ENCODE measurements around the gene ASTN1.

The ASTN1 gene

GRCh38 chr1:177209357-177209756 lies 44.8 kb upstream of the ASTN1 start:
- no peak for TF ChIP-seq EZH2phosphoT487 (IDR thresholded peaks at IDR 0.05; ENCODE audit: borderline replicate concordance)
- no peak for TF ChIP-seq CTCF (conservative IDR thresholded peaks at IDR 0.05; ENCODE audit: low read length)
- Histone ChIP-seq H3K9me3 (ENCODE audit: insufficient read depth, low read depth, low read length) (no peaks in the 10 kb centered on the region), H3F3A (ENCODE audit: low read depth) (peaks cover 7% of the 10 kb centered on the region), H3K4me2 (ENCODE audit: low read depth, low read length, poor library complexity, severe bottlenecking) (no peak overlapping the region), H3K9ac (ENCODE audit: low read depth, low read length, poor library complexity, severe bottlenecking) (no peak overlapping the region), H4K20me1 (ENCODE audit: insufficient read depth, low read length, poor library complexity, severe bottlenecking) (no peaks in the 10 kb centered on the region), H3K4me1 (ENCODE audit: insufficient read depth, low read length, poor library complexity, severe bottlenecking) (peaks cover 38% of the 10 kb centered on the region), H3K79me2 (ENCODE audit: insufficient read depth, low read length) (no peaks in the 10 kb centered on the region), H2AFZ (ENCODE audit: low read length) (no peak overlapping the region), H3K9me2 (replicated peaks; ENCODE audit: low read depth, low read length) (no peaks in the 10 kb centered on the region), H3K36me3 (ENCODE audit: insufficient read depth, low read length) (no peaks in the 10 kb centered on the region), H3K27me3 (ENCODE audit: insufficient read depth, low read length, poor library complexity, severe bottlenecking) (no peaks in the 10 kb centered on the region), H3K4me3 (ENCODE audit: low read length, poor library complexity, severe bottlenecking) (no peak overlapping the region)

DNA sequence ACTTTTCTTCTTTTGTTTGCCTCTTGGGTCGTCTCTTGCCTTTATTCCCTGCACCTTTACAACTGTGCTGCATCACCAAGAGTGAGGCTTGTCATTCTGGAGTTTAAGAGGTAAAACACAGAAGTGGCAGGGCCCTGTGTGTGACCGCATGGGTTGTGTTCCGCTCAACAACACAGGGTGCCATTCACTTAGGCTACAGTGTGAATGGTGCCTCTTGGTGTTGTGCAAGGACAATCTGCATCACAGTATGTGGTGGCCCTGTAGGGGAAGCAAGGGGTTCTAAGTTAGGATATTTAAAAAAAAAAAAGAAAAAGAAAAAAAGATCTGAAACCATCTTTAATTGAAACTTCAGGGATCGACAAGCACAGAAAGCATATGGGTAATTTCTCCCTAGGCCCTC lies 44.4 kb upstream of the ASTN1 start:
- Histone ChIP-seq H3K27me3 (ENCODE audit: insufficient read depth, low read length, poor library complexity, severe bottlenecking) (no peaks in the 10 kb centered on the region), H3K36me3 (ENCODE audit: insufficient read depth, low read length) (no peaks in the 10 kb centered on the region), H3K4me1 (ENCODE audit: insufficient read depth, low read length, poor library complexity, severe bottlenecking) (peaks cover 38% of the 10 kb centered on the region), H3K9me2 (replicated peaks; ENCODE audit: low read depth, low read length) (no peaks in the 10 kb centered on the region), H3F3A (ENCODE audit: low read depth) (peaks cover 7% of the 10 kb centered on the region), H3K4me3 (ENCODE audit: low read length, poor library complexity, severe bottlenecking) (no peak overlapping the region), H2AFZ (ENCODE audit: low read length) (no peak overlapping the region), H4K20me1 (ENCODE audit: insufficient read depth, low read length, poor library complexity, severe bottlenecking) (no peaks in the 10 kb centered on the region), H3K9ac (ENCODE audit: low read depth, low read length, poor library complexity, severe bottlenecking) (no peak overlapping the region), H3K4me2 (ENCODE audit: low read depth, low read length, poor library complexity, severe bottlenecking) (no peak overlapping the region), H3K9me3 (ENCODE audit: insufficient read depth, low read depth, low read length) (no peaks in the 10 kb centered on the region), H3K79me2 (ENCODE audit: insufficient read depth, low read length) (no peaks in the 10 kb centered on the region)
- TF ChIP-seq EZH2phosphoT487 (IDR thresholded peaks at IDR 0.05; ENCODE audit: borderline replicate concordance) (no peak), CTCF (conservative IDR thresholded peaks at IDR 0.05; ENCODE audit: low read length) (no peak)

DNA sequence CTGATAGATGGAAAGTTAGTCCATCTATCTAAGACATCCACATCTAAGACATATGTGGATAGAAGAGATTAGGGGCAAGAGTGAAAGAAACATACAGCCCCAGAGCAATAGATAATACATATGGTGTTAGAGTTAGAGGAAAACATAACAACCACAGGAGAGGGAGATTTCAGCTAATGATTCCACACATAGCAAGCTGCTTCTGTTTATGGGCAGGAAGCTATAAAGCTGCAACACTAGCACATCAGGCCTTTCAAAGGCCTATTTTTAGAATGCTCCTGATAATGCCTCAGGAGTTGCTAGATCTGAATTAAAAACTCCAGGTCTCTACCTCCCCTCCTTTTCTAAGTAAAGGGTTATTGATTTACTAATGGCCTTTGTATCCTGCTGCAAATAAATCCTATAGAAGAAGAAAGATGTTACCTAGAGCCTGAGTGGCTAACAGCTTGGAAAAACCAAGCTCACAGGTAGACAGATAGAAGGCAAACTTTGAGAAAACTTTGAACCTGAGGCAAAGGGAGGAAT lies 42.4 kb upstream of the ASTN1 start:
- no peaks in the 10 kb centered on the region for H4K20me1 ChIP-seq (ENCODE audit: insufficient read depth, low read length, poor library complexity, severe bottlenecking)
- no peaks in the 10 kb centered on the region for H3K79me2 ChIP-seq (ENCODE audit: insufficient read depth, low read length)
- TF ChIP-seq CTCF (conservative IDR thresholded peaks at IDR 0.05; ENCODE audit: low read length) (no peak), EZH2phosphoT487 (IDR thresholded peaks at IDR 0.05; ENCODE audit: borderline replicate concordance) (no peak)
- no peaks in the 10 kb centered on the region for H3K9me2 ChIP-seq (replicated peaks; ENCODE audit: low read depth, low read length)
- H3K9me3 ChIP-seq (ENCODE audit: insufficient read depth, low read depth, low read length) = no peaks in the 10 kb centered on the region
- peaks cover 7% of the 10 kb centered on the region for H3F3A ChIP-seq (ENCODE audit: low read depth)
- H3K4me1 ChIP-seq (ENCODE audit: insufficient read depth, low read length, poor library complexity, severe bottlenecking) = peaks cover 38% of the 10 kb centered on the region
- no peak overlapping the region for H2AFZ ChIP-seq (ENCODE audit: low read length)
- peak overlapping the region; percentile 56 for H3K4me3 ChIP-seq (ENCODE audit: low read length, poor library complexity, severe bottlenecking)
- peak overlapping the region; percentile 72 for H3K4me2 ChIP-seq (ENCODE audit: low read depth, low read length, poor library complexity, severe bottlenecking)
- H3K36me3 ChIP-seq (ENCODE audit: insufficient read depth, low read length) = no peaks in the 10 kb centered on the region
- no peaks in the 10 kb centered on the region for H3K27me3 ChIP-seq (ENCODE audit: insufficient read depth, low read length, poor library complexity, severe bottlenecking)
- peak overlapping the region; percentile 62 for H3K9ac ChIP-seq (ENCODE audit: low read depth, low read length, poor library complexity, severe bottlenecking)

Measured in Loucy (cell line).